Measurements from ENCODE around the gene RANBP9. TPM values are rescaled to one million over a fixed set of nuclear protein-coding genes. Genes with fewer than 3 reads are reported as not detected.

Gene RANBP9
- total RNA-seq, 2 experiments from 2014 or later = 53.3 to 56.2 TPM

GRCh38 chr6:13700232-13700631, 11.4 kb downstream of the RANBP9 start:
- Mint-ChIP-seq H3K4me1 (ENCODE audit: low read depth) (peaks cover 49% of the 10 kb centered on the region), H3K27me3 (no peaks in the 10 kb centered on the region), H3K4me3 (no peak overlapping the region), H3K9me3 (no peaks in the 10 kb centered on the region), H3K36me3 (ENCODE audit: low read depth) (peaks cover 34% of the 10 kb centered on the region), H3K27ac (peak overlapping the region; percentile 18)
- no peak for TF ChIP-seq CTCF (IDR thresholded peaks at IDR 0.05)
- ChIA-PET POLR2A (interaction anchor here (1.0 to 1.2 kb wide), 3 partner anchors 9 to 13 kb away, joined by 3 to 6 read pairs (median 4); partner anchors contain the start of gene RANBP9), CTCF (interaction anchor here (1.3 to 1.9 kb wide), 2 partner anchors 27 to 75 kb away, joined by 3 to 5 read pairs; no protein-coding TSS in a partner anchor)
- DNase-seq = no peak
- ATAC-seq = no peak
- intact Hi-C loops (cut with micrococcal nuclease) = loop anchor here (5.0 kb wide), 1 partner anchor 78 kb away; no protein-coding TSS in a partner anchor

DNA sequence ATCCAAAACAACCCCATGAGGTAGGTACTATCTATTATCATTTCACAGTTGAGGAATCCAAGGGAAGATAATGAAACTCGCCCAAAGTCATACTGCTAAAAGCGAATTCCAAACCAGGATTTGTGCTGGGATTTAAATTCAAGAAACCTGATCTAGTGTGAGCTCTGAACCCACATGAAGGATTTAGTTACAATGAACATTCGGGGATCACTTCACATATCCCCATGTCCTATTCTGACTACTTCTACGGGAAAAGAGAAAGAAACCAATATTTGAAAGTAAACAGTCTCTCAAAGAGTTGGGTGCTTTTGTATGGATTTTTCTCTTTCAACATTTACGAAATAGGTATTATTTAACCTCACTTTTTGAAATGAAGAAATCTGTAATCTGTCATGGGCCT, 12.9 kb downstream of the RANBP9 start:
- Mint-ChIP-seq H3K4me1 (ENCODE audit: low read depth) (peaks cover 63% of the 10 kb centered on the region), H3K27ac (no peak overlapping the region), H3K36me3 (ENCODE audit: low read depth) (peaks cover 41% of the 10 kb centered on the region), H3K4me3 (no peak overlapping the region), H3K9me3 (no peaks in the 10 kb centered on the region), H3K27me3 (no peaks in the 10 kb centered on the region)
- POLR2A ChIA-PET = no interaction called here
- ATAC-seq = no peak
- intact Hi-C loops (cut with micrococcal nuclease) = no loop called here
- DNase-seq = no peak
- CTCF ChIA-PET = no interaction called here
- TF ChIP-seq CTCF (IDR thresholded peaks at IDR 0.05) = no peak

DNA sequence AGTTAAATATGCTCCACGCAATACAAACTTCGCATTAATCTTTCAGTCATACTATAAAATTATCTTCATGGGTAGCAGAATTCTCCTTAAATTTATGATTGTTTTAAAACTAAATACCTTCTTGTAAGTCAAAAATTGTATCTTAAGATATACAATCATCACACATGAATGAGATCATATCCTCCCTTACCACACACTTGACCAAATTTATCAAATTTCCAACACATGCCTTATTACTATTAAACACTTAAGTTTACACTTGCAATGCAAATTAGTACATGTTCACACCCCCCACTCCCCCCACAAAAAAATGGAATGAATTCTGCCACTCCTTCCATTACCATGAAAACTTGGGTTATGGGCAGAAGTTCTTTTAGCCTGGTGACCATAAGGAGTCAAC, 13.8 kb downstream of the RANBP9 start:
- CTCF ChIA-PET = interaction anchor here (1.1 kb wide), 2 partner anchors 32 to 123 kb away, joined by 3 to 4 read pairs; no protein-coding TSS in a partner anchor
- Mint-ChIP-seq H3K9me3 (no peaks in the 10 kb centered on the region), H3K27me3 (no peaks in the 10 kb centered on the region), H3K4me1 (ENCODE audit: low read depth) (peaks cover 70% of the 10 kb centered on the region), H3K36me3 (ENCODE audit: low read depth) (peaks cover 43% of the 10 kb centered on the region), H3K4me3 (no peak overlapping the region), H3K27ac (peak overlapping the region; percentile 89)
- TF ChIP-seq CTCF (IDR thresholded peaks at IDR 0.05) = no peak
- intact Hi-C loops (cut with micrococcal nuclease) = no loop called here
- ATAC-seq (peak; percentile 43), DNase-seq (no peak)
- POLR2A ChIA-PET = no interaction called here

GRCh38 chr6:13696226-13696625, 15.4 kb downstream of the RANBP9 start:
- TF ChIP-seq CTCF (IDR thresholded peaks at IDR 0.05) = no peak
- intact Hi-C loops (cut with micrococcal nuclease) = no loop called here
- POLR2A ChIA-PET = interaction anchor here (0.9 to 2.1 kb wide), 2 partner anchors 8 to 15 kb away, joined by 4 to 11 read pairs; partner anchors contain the start of gene RANBP9
- ATAC-seq (no peak), DNase-seq (no peak)
- no peak overlapping the region for H3K4me3 Mint-ChIP-seq
- H3K27ac Mint-ChIP-seq = peak overlapping the region; percentile 37
- peaks cover 70% of the 10 kb centered on the region for H3K4me1 Mint-ChIP-seq (ENCODE audit: low read depth)
- H3K9me3 Mint-ChIP-seq = no peaks in the 10 kb centered on the region
- peaks cover 47% of the 10 kb centered on the region for H3K36me3 Mint-ChIP-seq (ENCODE audit: low read depth)
- no peaks in the 10 kb centered on the region for H3K27me3 Mint-ChIP-seq
- CTCF ChIA-PET = interaction anchor here (1.0 to 2.7 kb wide), 7 partner anchors 11 to 81 kb away, joined by 3 to 10 read pairs (median 4); partner anchors contain the start of genes NOL7 and RANBP9

DNA sequence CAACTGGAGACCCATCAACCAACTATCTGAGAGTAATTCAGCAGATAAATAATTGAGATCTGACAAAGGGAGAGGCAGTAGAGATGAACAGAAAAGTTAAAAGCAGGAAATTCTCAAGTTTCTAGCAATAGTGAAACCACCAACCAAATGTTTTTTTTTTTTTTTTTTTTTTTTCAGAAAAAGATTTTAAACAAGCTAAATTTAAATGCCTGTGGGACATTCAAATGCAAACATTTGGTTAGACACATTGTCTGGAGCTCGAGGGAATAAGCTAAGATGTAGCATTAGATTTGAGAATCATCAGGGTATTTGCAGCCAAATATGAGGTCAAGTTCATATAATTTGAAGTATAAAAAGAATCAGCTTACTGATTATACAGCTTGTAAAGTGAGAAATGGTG, 16.4 kb downstream of the RANBP9 start:
- no peak for DNase-seq
- peak; percentile 27 for ATAC-seq
- H3K27ac Mint-ChIP-seq = peak overlapping the region; percentile 75
- H3K27me3 Mint-ChIP-seq = no peaks in the 10 kb centered on the region
- peaks cover 70% of the 10 kb centered on the region for H3K4me1 Mint-ChIP-seq (ENCODE audit: low read depth)
- no peak overlapping the region for H3K4me3 Mint-ChIP-seq
- intact Hi-C loops (cut with micrococcal nuclease) = no loop called here
- ChIA-PET CTCF (interaction anchor here (0.9 to 2.7 kb wide), 10 partner anchors 9 to 80 kb away, joined by 3 to 10 read pairs (median 4); partner anchors contain the start of genes NOL7 and RANBP9), POLR2A (interaction anchor here (0.9 to 2.1 kb wide), 3 partner anchors 9 to 16 kb away, joined by 3 to 11 read pairs (median 4); partner anchors contain the start of gene RANBP9)
- peaks cover 49% of the 10 kb centered on the region for H3K36me3 Mint-ChIP-seq (ENCODE audit: low read depth)
- TF ChIP-seq CTCF (IDR thresholded peaks at IDR 0.05) = no peak
- H3K9me3 Mint-ChIP-seq = no peaks in the 10 kb centered on the region

All from activated CD8-positive, alpha-beta T cell treated with anti-CD3 and anti-CD28 coated beads for 36 hours (primary cell).